H1 (cell line): ENCODE data around the gene LGR4.

Source experiments
- CEBPB ChIP-seq: IDR thresholded peaks from 2 replicates; pipeline ENCODE4 v1.6.1; 2012; ENCODE audit warnings: low read depth, low read length
- CTCF ChIP-seq, 3 experiments: IDR thresholded peaks; 1 replicate in 2 of 3; 2 replicates in 1 of 3; pipeline versions ENCODE4 v1.5.1 to v1.6.1; 2011; ENCODE audit warnings: low read length in 3 of 3, mild to moderate bottlenecking in 3 of 3, inconsistent platforms in 2 of 3, low read depth in 1 of 3, moderate library complexity in 1 of 3; ENCODE audit not compliant: insufficient read depth in 1 of 3; ENCODE audit errors: control extremely low read depth in 1 of 3
- EP300 ChIP-seq, 2 experiments: IDR thresholded peaks; 1 replicate in 1 of 2; 2 replicates in 1 of 2; pipeline ENCODE4 v1.6.1; 2011 to 2012; ENCODE audit warnings: low read depth in 2 of 2, low read length in 2 of 2, mild to moderate bottlenecking in 2 of 2, borderline replicate concordance in 1 of 2, inconsistent platforms in 1 of 2, moderate library complexity in 1 of 2
- HDAC6 ChIP-seq: IDR thresholded peaks from one replicate; pipeline ENCODE4 v1.7.1; 2012; ENCODE audit warnings: low read depth, mild to moderate bottlenecking, inconsistent platforms, low read length, moderate library complexity
- MAX ChIP-seq: IDR thresholded peaks from 2 replicates; pipeline ENCODE4 v1.6.1; 2012; ENCODE audit warnings: inconsistent platforms
- POLR2A ChIP-seq, 2 experiments: IDR thresholded peaks; 1 replicate in 1 of 2; 2 replicates in 1 of 2; pipeline ENCODE4 v1.6.1; 2011; ENCODE audit warnings: low read depth in 2 of 2, low read length in 2 of 2, mild to moderate bottlenecking in 2 of 2; ENCODE audit errors: control extremely low read depth in 1 of 2
- POLR2AphosphoS5 ChIP-seq: IDR thresholded peaks from 2 replicates; pipeline ENCODE4 v1.6.1; 2011; ENCODE audit warnings: low read depth, low read length
- RAD21 ChIP-seq, 2 experiments: IDR thresholded peaks in 1 of 2; conservative IDR thresholded peaks in 1 of 2; 2 replicates each; pipeline ENCODE4 v1.6.1; 2011; ENCODE audit warnings: low read depth in 2 of 2, low read length in 2 of 2, improper control_type of control experiment in 1 of 2, inconsistent platforms in 1 of 2, mild to moderate bottlenecking in 1 of 2, moderate library complexity in 1 of 2
- RFX5 ChIP-seq: IDR thresholded peaks from 2 replicates; pipeline ENCODE4 v1.6.1; 2011; ENCODE audit warnings: low read depth, low read length, improper control_type of control experiment, borderline replicate concordance
- SP1 ChIP-seq: IDR thresholded peaks from 2 replicates; pipeline ENCODE4 v1.6.1; 2011; ENCODE audit warnings: low read depth, low read length
- SUZ12 ChIP-seq: fragments of 200-600 bp; sonication (generic); IDR thresholded peaks from 2 replicates; pipeline ENCODE4 v1.6.1; 2012; ENCODE audit warnings: mild to moderate bottlenecking, inconsistent platforms, low read length, moderate library complexity, mixed read lengths
- TAF1 ChIP-seq: IDR thresholded peaks from 2 replicates; pipeline ENCODE4 v1.6.1; 2011; ENCODE audit warnings: mild to moderate bottlenecking, low read depth, low read length
- TCF12 ChIP-seq: IDR thresholded peaks from 2 replicates; pipeline ENCODE4 v1.6.1; 2011; ENCODE audit warnings: low read depth, mild to moderate bottlenecking, low read length
- USF2 ChIP-seq: IDR thresholded peaks from 2 replicates; pipeline ENCODE4 v1.6.1; 2011; ENCODE audit warnings: low read length, improper control_type of control experiment

DNA sequence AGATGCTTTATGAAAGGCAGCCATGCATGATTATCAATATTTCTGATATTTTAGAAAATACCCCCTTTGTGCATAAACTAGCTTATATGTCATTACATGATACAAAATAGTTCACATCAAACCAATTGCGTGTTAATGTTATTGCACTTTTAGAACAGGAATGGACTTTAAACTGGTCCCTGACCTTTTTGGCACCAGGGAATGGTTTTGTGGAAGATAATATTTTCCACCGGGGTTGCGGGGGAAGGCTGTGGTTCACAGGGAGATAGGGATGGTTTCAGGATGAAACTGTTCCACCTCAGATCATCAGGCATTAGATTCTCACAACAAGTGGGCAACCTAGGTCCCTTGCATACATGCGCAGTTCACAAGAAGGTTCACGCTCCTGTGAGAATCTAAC, 16.5 kb upstream of the LGR4 start:
- TF ChIP-seq CEBPB (no peak), SP1 (no peak), HDAC6 (no peak), POLR2AphosphoS5 (no peak), CTCF (IDR thresholded peaks at IDR 0.05; ENCODE audit: control extremely low read depth in 1 of 3, insufficient read depth in 1 of 3, low read depth in 1 of 3, low read length in 3 of 3) (no peak), USF2 (no peak), TCF12 (no peak), RFX5 (no peak), TAF1 (no peak), EP300 (IDR thresholded peaks at IDR 0.05; ENCODE audit: borderline replicate concordance in 1 of 2, low read depth in 2 of 2, low read length in 2 of 2) (no peak), RAD21 (IDR thresholded peaks at IDR 0.05 in 1 of 2, conservative IDR thresholded peaks at IDR 0.05 in 1 of 2; ENCODE audit: low read depth in 2 of 2, low read length in 2 of 2) (no peak), MAX (no peak), POLR2A (IDR thresholded peaks at IDR 0.05; ENCODE audit: control extremely low read depth in 1 of 2, low read depth in 2 of 2, low read length in 2 of 2) (no peak; a peak in 1 of 3 replicates), SUZ12 (no peak)
